Measurements from ENCODE around the gene ORMDL3.
"Not testable (repeated sequence)": the region's sequence is repeated elsewhere in the genome, so short reads cannot be mapped to it uniquely, and the experiment has no call there.

ORMDL3 gene

GRCh38 chr17:39923836-39924690, 3.3 kb downstream of the ORMDL3 start:
- DNase-seq = no peak

DNA sequence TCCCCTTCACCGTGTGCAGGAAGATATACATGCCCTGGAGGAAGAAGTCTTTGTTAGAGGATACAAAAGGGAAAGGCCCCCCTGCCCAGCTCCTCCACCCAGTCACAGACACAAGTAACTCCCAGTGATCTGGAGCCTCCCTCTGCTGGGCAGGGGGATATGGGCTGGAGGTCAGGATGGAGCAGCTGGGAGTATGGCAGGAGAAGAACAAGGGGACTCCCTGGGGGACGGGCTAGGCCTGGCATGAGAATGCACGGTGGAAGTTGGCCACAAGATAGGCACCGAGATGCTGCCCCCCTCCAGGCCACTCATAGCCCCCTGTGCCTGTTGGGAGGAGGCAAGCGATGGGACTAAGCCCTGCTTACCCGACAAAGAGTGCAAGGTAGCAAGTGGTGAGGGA, 4.2 kb downstream of the ORMDL3 start:
- DNase-seq = no peak

- no peak for DNase-seq
Measured at GRCh38 chr17:39922006-39922405, 5.4 kb downstream of the ORMDL3 start.

- peak; percentile 57 for DNase-seq
Measured at GRCh38 chr17:39921323-39921722, 6.1 kb downstream of the ORMDL3 start.

DNA sequence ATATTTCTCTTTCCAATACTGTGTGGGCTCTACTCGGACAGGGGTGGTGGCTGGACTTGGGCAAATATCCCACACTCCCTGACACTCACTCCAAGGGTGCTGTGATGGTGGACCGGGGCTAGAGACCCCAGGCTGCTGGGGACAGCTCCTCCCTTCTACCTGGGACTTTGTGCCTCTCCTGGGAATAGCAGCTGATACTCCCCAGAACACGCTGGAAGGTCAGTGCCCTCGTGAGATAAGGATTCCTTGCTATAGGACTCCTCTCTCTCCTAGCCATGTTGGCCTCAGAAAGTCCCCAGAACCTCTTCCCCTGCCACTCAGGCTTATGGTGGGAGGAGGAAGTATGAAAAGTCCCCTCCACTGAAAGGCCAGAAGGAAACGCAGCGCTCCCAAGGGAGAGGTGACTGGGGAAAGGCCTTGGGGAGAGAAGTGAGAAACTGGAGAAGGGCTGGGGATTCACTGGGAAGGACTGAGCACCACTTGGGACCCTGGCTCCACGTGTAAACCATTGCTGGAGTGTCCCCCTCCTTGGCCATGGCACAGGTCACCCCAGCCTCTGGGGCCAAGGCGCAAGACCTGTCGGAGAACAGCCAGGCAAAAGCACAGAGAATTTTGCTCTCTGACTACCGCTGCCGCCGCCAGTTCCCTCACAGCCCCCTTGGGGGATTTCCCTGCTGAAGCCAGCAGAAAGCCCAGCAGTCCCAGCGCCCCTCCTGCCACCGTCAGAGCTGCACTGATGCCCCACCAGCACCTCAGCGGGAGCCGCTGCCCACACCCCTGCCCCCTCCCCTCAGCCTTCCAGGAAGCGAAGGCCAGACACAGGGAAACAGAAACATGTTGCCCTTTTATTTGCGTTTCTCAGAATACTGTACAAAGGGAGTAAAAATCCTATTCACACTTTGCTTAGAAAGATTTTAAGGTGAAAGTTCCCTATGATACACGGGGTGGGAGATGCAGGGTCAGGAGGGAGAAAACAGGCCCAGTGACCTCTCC, 6.9 kb downstream of the ORMDL3 start:
- DNase-seq = peak; percentile 80

- no peak for DNase-seq
Measured at GRCh38 chr17:39919087-39919683, 8.2 kb downstream of the ORMDL3 start.

- DNase-seq = no peak
Measured at GRCh38 chr17:39916918-39917317, 10.5 kb downstream of the ORMDL3 start.

DNA sequence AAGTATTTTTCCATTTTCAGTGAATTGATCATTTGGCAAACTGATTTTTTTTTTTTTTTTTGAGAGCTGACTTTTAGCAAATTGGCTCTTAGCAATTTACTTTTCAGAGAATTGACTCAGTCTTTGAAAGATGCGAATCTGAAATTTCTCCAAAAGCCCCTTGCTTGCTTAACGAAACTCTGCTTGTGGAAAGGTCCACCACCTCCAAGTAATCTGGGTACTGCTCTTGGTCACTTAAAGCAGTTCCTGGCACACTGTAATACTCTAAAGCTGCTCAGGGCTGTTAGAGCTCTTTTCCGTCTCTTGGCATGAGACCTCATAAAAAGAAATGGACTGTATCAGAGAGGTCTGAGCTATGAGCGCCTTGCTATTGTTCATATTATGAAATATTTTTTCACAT, 11.8 kb downstream of the ORMDL3 start:
- no peak for DNase-seq

- no peak for DNase-seq
Measured at GRCh38 chr17:39913989-39914388, 13.4 kb downstream of the ORMDL3 start.

- no peak for DNase-seq
Measured at GRCh38 chr17:39908789-39909352, 18.5 kb downstream of the ORMDL3 start.

DNA sequence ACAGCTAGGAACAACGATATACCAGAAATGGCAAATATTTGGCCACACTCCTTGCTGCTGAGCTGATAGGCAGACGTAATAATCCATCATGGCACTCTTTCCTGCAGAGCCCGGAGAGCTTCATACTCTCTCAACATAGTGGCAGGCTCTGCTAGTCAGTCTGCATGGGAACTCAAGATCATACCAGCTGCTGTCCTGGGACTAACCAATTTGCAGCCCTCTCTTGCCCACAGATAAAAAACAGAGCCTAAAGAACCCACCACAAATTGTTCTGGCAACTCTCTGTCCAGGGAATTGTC, 22.5 kb downstream of the ORMDL3 start:
- DNase-seq = no peak

DNA sequence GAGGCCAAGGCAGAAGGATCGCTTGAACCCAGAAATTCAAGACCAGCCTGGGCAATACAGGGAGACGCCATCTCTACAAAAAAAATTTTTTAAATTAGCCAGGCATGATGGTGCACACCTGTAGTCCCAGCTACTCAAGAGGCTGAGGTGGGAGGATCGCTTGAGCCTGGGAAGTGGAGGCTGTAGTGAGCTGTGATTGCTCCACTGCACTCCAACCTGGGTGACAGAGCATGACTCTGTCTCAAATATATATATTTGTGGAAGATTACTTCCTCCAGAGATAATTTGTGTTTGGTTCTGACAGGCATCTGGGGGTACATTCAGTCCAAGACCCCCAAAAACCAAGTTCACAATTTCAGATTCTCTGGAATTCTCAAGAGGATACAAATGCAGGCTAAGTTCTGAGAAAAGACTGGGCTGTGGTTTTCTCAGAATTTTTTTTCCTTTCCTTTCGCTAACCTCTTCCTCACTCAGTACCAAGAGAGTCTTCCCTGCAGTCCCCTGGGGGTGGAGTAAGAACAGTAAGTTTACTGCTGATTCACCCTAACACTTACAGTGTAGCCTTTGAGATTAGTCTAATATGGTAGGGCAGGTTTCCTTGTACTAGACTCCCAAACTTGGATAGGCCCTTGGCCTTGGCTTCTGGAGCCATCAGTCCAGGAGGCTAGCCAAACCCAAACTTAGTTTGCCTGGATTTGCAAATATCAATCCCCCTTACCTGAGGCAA, 24.1 kb downstream of the ORMDL3 start:
- no peak for DNase-seq

GRCh38 chr17:39902027-39902426, 25.4 kb downstream of the ORMDL3 start:
- not testable (repeated sequence) for DNase-seq

DNA sequence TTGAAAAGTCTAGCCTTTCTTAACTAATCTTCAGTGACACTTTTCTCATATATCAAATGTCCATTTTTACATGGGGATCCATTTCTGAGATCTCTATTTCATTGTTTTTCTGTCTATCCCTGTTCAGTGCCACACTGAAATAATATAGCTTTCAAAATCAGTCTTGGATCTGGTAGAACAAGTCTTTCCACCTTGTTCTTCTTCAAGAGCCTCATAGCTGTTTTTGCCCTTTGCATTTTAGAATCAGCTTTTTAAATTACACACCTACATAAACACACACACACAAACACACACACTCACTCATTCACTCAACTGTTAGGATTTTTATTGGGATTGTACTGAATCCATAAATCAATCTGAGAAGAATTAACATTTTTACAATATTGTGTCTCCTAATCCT, 28.2 kb downstream of the ORMDL3 start:
- DNase-seq = no peak

DNA sequence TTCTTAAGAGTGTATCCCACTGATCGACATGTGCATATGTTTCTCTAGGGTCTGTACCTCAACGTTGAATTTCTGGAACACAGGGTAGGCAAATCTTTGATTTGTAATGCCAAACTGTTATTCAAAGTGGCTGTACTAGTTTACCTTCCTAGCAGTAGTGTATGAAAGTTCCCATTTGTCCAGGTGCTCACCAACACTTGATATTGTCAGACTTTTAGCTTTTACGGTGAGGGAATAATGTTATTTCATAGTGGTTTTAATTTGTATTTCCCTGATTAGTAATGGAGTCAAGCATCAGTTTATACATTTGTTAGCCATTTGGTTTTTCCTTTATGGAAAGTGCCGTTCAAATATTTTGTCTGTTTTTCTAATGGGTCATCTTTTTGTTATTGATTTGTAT, 29.3 kb downstream of the ORMDL3 start:
- DNase-seq = no peak

DNA sequence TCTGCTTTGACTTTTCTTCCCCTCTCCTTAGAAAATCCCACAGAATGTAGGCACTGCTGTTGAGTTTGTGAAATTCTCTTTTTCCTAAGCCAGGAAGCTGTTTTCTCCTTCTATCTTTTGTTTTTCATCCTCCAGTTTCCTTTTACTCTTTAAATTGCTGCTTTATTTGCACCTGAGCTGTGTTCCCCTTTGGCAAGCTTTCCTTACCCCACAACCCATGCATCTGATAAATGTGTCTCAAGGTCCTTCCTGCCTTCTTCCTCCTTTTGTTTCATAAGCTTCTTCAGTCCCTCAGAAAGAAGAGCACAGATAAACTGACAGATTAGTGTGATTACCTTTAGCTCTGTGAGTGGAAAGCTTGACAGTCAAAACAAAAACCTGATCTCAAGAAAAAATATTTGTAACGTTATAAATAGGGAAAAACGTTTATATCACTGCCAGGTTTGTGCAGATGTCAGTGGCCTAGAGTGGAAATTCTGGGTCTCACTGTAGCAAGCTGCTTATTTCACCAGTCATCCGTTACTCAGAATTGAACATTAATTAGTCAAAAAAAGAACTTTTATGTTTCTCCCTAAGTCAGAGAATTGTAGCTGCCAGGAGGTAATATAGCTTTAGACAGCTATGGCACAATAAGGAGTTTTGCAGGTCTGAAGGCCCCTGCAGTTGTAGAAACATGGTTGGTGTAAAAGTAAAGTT, 32.6 kb downstream of the ORMDL3 start:
- DNase-seq = no peak

DNA sequence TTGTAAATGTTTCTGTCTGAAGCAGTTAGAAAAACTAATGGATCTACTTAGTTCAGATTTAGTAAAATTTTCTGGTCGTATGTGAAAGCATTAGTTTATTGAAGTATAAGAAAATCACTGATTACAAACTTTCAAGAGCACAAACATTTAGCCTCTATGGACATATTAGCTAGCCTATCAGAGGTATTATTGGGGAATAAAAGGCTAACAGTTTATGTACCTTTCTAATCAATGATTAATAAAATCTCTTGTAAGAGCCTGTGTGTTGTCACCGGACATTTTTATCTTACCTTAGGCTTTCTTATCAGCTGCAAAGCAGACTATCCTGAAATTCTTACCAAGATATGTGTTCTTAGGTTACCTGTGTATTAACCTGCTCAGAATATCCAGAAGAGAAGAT, 38.2 kb downstream of the ORMDL3 start:
- no peak for DNase-seq

- no peak for DNase-seq
Measured at GRCh38 chr17:39887078-39887477, 40.3 kb downstream of the ORMDL3 start.

DNA sequence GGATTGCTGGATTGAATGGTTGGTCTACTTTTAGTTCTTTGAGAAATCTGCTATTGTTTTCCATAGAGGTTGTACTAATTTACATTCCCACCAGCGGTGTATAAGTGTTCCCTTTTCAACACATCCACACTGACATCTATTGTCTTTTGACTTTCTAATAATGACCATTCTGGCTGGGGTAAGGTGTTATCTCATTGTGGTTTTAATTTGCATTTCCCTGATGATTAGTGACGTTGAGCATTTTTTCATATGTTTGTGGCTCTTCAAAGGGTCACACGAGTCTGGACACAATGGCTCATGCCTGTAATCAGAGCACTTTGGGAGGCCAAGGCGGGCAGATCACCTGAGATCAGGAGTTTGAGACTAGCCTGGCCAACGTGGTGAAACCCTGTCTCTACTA, 41.3 kb downstream of the ORMDL3 start:
- not testable (repeated sequence) for DNase-seq

GRCh38 chr17:39872751-39873150, 54.6 kb downstream of the ORMDL3 start:
- no peak for DNase-seq

DNA sequence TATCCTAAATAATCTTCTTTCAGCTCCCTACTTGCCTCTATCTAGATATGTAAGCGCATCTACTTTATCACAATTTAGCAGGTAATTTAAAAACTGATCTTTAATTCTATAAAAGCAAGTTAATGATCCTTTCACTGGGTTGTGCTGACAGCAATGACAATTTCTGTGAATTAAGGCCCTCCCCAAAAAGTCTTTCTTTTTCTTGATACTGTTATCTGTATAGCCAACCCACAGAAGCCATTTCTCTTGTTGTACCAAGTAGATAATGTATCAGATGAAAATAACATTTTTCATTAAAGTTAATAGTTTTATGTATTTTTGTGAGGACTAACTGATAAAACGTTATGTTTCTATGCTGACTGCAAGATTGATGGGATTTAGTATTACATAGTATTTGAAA, 55.6 kb downstream of the ORMDL3 start:
- DNase-seq = no peak

All from stimulated activated CD4-positive, alpha-beta T cell treated with anti-CD3 and anti-CD28 coated beads, Interleukin-15, amount 100 ng/mL, for 24 hours (primary cell).